Activated CD4-positive, alpha-beta T cell treated with anti-CD3 and anti-CD28 coated beads, Interleukin-2, amount 50 U/mL, for 1 hour (primary cell): ENCODE results near the gene WWC2.

Experiments
- DNase-seq: peaks from one replicate; pipeline ENCODE4 v3.0.0-alpha.2; 2020

Gene WWC2

DNA sequence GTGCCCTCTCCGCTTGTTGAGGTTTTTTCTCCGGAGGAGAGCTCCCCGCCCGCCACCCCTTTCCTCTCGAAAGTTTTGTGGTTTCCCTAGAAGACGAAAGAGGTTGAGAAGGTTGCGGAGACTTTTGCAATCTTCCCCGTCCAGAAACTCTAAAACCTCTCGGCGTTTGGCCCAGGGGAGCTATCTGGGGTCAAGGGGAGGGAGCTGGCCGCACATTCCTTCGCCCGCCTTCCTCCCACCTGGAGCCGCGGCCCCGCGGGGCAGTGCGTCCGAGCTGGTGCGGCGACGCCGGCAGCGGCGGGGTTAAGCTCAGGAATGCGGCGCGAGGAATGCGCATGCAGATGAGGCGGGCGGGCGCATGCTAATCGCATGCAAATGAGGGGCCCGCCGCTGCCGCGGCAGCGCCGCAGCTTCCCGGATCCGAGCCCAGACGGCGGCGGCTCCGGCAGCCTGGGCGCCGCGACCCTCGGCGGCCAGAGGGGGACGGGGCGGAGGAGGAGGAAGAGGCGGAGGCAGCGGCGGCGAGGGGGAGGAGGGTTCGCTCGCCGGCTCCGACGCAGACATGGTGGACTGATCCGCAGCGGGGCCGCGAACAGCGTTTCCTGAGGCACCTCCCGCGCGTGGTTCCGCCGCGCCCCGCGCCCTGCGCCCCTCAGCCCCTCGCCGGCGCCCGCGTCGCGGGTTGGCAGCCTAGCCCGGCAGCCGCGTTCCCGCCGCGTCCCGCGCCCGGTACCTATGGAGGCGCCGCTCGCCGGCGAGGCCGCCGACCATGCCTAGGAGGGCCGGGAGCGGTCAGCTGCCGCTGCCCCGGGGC is at the start of gene WWC2:
Gene WWC2 (plus strand): TSS at position 535 of the 814 bp plus-strand sequence. CDS start 235 bp downstream, at position 770.
- peak; percentile 58 for DNase-seq

- DNase-seq: no peak
Measured at GRCh38 chr4:183053681-183054080, 45.4 kb upstream of the WWC2 start.

- DNase-seq: no peak
Measured at GRCh38 chr4:183057255-183057654, 41.8 kb upstream of the WWC2 start.

DNA sequence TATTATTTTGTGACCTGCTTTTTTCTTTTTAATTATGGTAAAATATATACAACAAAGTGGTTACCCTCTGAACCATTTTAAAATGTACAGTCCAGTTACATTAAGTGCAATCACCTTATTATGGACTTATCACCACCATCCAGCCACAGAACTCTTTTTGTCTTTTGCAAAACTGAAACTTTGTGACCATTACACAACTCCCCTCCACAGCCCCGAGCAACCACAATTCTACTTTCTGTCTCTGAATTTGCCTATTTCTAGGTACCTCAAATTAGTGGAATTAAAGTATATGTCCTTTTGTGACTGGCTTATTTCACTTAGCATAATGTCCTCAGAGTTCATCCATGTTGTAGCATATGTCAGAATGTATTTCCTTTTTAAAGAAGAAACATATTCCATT is 39.3 kb upstream of the WWC2 start:
- no peak for DNase-seq

DNA sequence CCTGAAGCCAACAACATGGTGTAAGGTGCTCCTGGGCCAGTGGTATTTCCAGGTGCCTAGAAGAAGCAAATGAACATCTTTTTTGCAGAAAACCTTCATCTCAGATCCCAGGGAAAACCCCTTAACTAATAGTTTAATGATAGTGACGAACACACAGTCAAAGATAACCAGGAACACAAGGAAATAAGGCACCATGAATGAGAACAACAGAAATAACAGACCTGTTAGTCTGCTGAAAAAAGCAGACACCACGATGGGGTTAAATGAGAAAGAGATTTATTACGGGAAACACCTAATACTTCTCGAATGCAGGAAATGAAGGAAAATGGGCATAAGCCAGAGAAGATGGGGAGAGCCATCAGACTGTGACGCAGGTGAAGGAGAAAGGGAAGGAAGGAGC is 30.6 kb upstream of the WWC2 start:
- DNase-seq: no peak

DNA sequence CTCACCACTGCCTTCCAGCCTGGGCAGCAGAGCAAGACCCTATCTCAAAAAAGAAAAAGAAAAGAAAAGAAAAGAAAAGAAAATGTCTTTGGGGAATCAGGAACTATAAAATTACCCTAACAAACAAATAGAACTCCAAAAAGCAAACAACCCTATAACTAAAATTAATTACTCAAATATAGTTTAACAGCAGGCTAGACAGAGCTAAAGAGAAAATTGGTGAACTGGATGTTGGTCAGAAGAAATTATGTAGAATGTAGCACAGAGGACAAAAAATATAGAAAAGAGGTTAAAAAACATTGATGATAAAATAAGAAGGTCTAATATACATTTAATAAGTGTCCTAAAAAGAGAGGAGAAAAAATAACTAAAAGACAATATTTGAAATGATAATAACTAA is 27.8 kb upstream of the WWC2 start:
- no peak for DNase-seq

DNA sequence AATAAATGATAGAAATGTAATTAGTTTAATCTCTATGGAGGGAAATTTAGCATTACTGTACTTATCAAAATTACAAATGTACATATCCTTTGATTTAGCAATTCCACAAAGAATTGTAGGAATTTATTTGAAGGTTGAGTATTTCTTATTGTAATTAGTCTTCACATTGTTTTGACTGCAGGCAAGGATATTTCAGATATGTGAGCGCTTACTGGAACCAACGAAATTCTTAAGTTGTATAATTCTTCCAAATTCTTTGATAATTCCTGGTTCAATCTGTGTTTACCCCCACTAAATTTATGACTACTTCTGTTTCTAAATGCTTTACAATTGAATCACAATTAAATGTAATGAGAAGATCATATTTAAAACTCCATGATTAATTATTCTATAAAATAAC is 26.9 kb upstream of the WWC2 start:
- no peak for DNase-seq

DNA sequence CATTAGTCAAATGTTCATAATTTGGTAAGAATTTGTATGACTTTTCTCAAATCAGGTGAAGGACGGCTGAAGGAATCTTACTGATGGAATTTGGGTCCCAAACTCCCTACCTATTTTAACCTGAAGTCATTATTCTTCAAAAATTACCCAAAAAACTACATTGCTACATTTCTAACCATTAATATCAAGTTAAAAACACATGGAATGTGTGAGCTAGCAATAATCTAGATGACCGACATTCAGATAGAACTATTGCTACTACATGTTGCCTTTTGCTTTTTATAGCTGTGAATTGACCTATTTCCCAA is 25.3 kb upstream of the WWC2 start:
- DNase-seq: no peak

GRCh38 chr4:183074288-183074990 is 24.6 kb upstream of the WWC2 start:
- no peak for DNase-seq

DNA sequence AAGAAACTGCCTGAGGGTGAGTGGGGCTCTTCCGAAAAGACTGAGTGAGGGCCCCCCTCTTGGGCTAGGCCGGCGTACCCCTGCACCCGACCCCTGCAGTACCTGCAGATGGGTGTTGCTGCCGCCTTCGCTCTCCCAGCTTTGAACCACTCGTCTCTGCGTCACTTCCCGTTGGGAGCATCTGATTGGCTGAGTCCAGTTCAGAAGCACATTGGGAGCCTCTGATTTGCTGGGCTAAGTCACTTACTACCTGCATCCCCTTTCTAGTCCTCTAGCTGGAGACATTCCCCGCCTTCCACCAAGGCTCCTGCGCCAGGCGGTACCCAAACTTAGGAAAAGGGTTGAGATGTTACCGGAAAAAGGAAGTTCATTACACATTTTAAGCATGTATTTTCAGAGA is 20.4 kb upstream of the WWC2 start:
- DNase-seq: no peak

- no peak for DNase-seq
Measured at GRCh38 chr4:183080372-183081115, 18.5 kb upstream of the WWC2 start.

DNA sequence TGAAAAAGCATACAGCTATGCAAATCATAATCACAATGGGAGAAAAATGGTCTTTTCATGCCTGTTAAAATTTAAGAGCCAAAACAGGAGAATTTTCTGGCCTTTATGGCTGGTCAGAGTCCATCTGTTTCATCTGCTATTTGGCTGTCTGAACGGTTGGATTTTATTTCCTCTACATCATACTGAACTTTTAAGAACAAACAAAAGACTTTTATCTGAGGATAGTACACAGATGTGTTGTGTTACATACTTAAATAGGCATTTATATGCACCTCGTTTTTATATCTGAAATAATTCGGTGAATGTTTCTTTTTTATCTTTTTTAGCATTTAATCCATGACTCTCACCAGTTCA is 18.0 kb upstream of the WWC2 start:
- DNase-seq: no peak

- DNase-seq: no peak
Measured at GRCh38 chr4:183082053-183082452, 17.0 kb upstream of the WWC2 start.

DNA sequence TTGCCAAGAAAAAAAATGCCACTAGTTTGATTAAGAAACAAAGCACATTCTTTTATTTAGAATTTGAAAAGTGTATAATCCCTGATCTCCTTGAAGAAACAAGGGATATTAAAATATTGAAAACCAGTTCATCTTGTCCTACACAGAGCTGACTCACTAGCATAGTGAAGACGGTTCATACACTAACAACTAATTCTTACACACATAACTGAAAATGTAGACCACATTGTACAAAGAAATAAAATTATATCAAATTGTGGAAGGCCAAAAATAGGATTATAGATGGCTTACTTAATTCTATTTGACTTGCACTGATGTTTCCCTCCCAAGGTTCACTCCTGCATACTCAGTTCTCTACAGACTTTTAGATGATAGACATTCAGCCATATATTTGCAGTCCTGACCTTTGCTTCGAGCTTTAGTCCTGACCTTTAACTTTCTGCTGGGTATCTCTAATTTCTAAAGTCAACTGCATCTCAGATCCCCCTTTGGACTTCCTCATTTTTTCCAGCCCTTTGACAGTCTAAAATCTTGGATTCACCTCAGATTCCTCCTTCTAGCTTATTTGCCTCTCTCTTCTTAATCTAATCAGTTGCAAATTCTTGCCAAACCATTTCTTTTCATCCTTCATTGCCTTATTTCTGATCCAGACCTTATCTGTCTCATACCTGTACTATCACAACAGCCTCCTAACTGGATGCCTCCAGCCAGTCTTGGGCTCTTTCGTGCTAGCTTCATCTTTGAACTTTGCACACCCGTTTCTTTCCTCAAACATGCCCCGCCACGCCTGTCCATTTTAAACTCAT is 4.5 kb upstream of the WWC2 start:
- DNase-seq: no peak

- no peak for DNase-seq
Measured at GRCh38 chr4:183095199-183095512, 3.9 kb upstream of the WWC2 start.

- DNase-seq: no peak
Measured at GRCh38 chr4:183096276-183096965, 2.6 kb upstream of the WWC2 start.

DNA sequence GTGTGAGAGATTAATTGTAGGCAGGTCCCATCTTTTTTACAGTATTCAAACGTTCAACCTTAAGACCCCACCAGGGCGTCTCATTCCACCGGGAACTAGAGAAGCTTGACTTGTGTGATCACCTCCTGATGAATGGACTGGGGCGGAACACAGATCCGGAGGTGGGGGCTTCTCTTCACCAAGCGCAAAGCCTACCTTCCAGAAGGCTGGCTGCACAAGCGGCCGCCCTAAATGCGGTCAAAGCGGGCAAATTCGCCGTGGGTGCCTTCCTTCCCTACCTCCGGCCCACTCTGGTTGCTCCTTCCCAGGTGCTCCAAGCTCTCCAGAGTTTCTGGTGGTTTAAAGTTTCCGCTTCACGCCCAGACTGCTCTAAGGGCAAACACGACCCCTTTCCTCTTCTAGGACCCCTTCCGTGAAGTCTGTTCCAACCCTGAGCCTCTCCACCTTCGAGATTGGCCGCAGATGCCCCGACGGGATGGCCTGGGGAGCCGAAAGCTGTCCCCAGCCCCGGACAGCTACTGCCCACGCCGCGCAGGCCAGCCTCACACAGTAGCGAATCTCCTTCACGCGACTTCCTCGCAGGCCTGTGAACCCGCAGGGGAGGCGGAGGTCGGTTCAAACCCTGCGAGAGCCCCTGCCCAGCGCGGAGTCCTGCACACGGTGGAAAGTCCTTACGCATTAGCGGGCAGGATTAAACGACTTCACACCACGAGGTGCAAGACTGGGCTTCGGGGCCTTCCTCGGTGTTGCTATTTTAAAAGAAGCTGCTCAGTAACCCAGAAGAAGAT is 1.6 kb upstream of the WWC2 start:
- DNase-seq: peak; percentile 1

- peak; percentile 8 for DNase-seq
Measured at GRCh38 chr4:183098019-183098722, 886 bp upstream of the WWC2 start.

DNA sequence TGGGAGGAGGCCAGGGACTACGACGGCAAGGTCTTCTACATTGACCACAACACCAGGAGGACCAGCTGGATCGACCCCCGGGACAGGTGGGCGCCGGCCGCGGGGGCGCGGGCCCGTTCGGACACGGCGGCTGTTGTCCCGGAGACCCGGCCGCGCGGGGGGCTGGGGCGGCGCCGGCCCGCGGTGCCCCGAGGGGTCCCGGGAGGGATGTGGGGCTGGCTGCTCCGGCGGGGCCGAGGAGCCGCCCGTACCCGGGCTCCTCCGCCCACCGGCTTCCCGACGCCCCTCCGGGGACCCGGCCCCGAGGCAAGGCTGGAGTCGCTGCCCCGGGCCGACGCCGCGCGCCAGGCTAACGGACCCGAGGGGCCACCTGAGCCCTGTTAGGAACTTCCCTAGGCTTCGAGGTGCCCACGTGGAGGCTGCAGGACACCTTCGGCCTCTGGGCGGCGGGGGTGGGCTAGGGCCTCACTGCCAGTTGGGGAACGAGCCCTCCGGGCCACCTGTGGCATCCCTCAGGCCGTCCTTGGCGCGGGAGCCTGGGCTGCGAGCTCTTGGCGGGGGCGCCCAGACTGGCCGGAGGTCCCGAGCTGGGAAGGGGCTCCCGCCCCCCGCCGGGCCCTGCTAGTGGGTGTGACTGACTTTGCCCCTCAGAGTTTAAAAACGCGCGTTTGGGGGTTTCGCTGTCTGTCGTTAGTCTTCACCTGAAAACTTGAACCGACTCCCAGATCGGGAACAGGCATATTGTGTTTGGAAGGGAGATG is 660 bp downstream of the WWC2 start:
- DNase-seq: peak; percentile 1

DNA sequence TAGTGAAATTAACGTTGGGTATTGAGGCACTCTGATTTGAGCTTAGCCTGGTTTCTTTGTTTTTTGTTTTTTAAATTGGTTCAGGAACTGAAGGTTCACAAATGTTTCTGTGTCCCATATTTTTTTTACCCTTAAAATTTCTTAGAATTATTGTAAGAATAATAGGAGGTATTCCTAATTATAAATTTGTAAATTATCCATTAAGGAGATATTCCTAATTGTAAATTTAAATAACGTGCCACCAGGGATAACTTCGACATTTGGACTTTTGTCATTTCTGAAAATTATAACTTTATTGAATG is 1.2 kb downstream of the WWC2 start:
- DNase-seq: no peak

DNA sequence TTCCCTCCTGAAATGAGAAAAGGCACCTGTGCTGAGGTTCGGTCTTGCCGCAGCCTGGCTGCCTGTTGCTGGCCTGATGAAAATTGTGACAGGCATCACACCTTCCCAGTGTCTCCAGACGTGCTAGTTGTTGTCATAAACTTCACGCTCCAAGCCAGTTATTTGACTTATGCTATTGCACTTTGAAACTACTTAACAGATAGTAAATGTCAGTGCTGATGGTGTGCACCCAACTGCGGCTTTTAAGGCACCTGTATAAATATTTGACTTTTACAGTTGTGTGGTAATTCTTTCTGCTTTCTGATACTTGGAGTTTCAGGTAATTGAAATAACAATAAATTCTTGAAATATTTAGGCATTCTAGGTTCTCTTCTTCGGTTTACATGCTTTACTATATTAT is 1.8 kb downstream of the WWC2 start:
- no peak for DNase-seq
